Neural cell (in vitro differentiated cells): Measurements from ENCODE around the gene OR8G1. TPM values are rescaled to one million over a fixed set of nuclear protein-coding genes. Genes with fewer than 3 reads are reported as not detected.

Experiments used
- H2AFZ ChIP-seq: fragments of 200-600, 300-800 bp; sonication (generic), shearing (Covaris generic); 2 replicates; pipeline ENCODE4 v1.6.0; 2014; ENCODE audit warnings: low read depth, mild to moderate bottlenecking, antibody characterized with exemption, low read length, moderate library complexity
- H3F3A ChIP-seq: fragments of 200-600 bp; shearing (Covaris generic); 2 replicates; pipeline ENCODE4 v1.6.1; 2016; ENCODE audit warnings: mild to moderate bottlenecking, moderate library complexity, mixed read lengths, antibody characterized with exemption, low read length; ENCODE audit not compliant: insufficient read depth, poor library complexity, severe bottlenecking
- H3K27ac ChIP-seq: fragments of 200-600, 300-800 bp; sonication (generic), shearing (Covaris generic); 2 replicates; pipeline ENCODE4 v1.5.1; 2014; ENCODE audit warnings: mild to moderate bottlenecking, low read length, moderate library complexity
- H3K27me3 ChIP-seq: fragments of 300-800, 200-600 bp; sonication (generic), shearing (Covaris generic); 2 replicates; pipeline ENCODE4 v1.6.0; 2014; ENCODE audit warnings: mild to moderate bottlenecking, low read depth, low read length, moderate library complexity; ENCODE audit not compliant: insufficient read depth
- H3K36me3 ChIP-seq: fragments of 300-800, 200-600 bp; sonication (generic), shearing (Covaris generic); 2 replicates; pipeline ENCODE4 v1.5.1; 2014; ENCODE audit warnings: mild to moderate bottlenecking, antibody characterized with exemption, low read length, moderate library complexity; ENCODE audit not compliant: insufficient read depth
- H3K4me2 ChIP-seq: fragments of 300-800, 200-600 bp; sonication (generic), shearing (Covaris generic); 2 replicates; pipeline ENCODE4 v1.6.0; 2014; ENCODE audit warnings: mild to moderate bottlenecking, low read length
- H3K4me3 ChIP-seq: fragments of 300-800, 200-600 bp; sonication (generic), shearing (Covaris generic); 2 replicates; pipeline ENCODE4 v1.5.1; 2014; ENCODE audit warnings: mild to moderate bottlenecking, low read length, moderate library complexity
- H3K79me2 ChIP-seq: fragments of 200-600 bp; shearing (Covaris generic); replicated peaks from 2 replicates; pipeline ENCODE4 v1.6.0; 2014; ENCODE audit warnings: mild to moderate bottlenecking, low read length, moderate library complexity; ENCODE audit not compliant: insufficient read depth
- H3K9ac ChIP-seq: fragments of 300-800, 200-600 bp; sonication (generic), shearing (Covaris generic); 2 replicates; pipeline ENCODE4 v1.6.1; 2016; ENCODE audit warnings: mild to moderate bottlenecking, low read length, mixed read lengths
- H3K9me2 ChIP-seq: fragments of 200-600 bp; shearing (Covaris generic); 2 replicates; pipeline ENCODE4 v1.6.1; 2016; ENCODE audit warnings: mild to moderate bottlenecking, low read length, mixed read lengths; ENCODE audit not compliant: insufficient read depth
- H3K9me3 ChIP-seq: fragments of 200-600, 300-800 bp; sonication (generic), shearing (Covaris generic); 2 replicates; pipeline ENCODE4 v1.6.1; 2016; ENCODE audit warnings: mild to moderate bottlenecking, mixed run types, low read length, moderate library complexity, mixed read lengths
- H4K20me1 ChIP-seq: fragments of 200-600 bp; shearing (Covaris generic); 2 replicates; pipeline ENCODE4 v1.6.1; 2016; ENCODE audit warnings: mild to moderate bottlenecking, mixed run types; ENCODE audit not compliant: insufficient read depth
- EP300 ChIP-seq: fragments of 450-650 bp; conservative IDR thresholded peaks from 2 replicates; pipeline ENCODE4 v1.6.1; 2014; ENCODE audit warnings: antibody characterized with exemption, mild to moderate bottlenecking, moderate library complexity; ENCODE audit not compliant: poor library complexity, severe bottlenecking
- EZH2 ChIP-seq: fragments of 200-600, 300-800 bp; shearing (Covaris generic), sonication (generic); IDR thresholded peaks from 2 replicates; pipeline ENCODE4 v1.6.1; 2014; ENCODE audit warnings: antibody characterized with exemption, low read length, borderline replicate concordance, mild to moderate bottlenecking; ENCODE audit not compliant: insufficient read depth, poor library complexity, severe bottlenecking
- MXI1 ChIP-seq: fragments of 450-650 bp; conservative IDR thresholded peaks from 2 replicates; pipeline ENCODE4 v1.6.1; 2014; ENCODE audit warnings: antibody characterized with exemption, mild to moderate bottlenecking; ENCODE audit not compliant: poor library complexity, severe bottlenecking
- POLR2AphosphoS5 ChIP-seq: IDR thresholded peaks from 2 replicates; pipeline ENCODE4 v1.6.1; 2012
- RAD21 ChIP-seq: fragments of 450-650 bp; conservative IDR thresholded peaks from 2 replicates; pipeline ENCODE4 v1.6.1; 2014; ENCODE audit warnings: antibody characterized with exemption, mild to moderate bottlenecking, moderate library complexity
- REST ChIP-seq: IDR thresholded peaks from 2 replicates; pipeline ENCODE4 v1.6.1; 2012; ENCODE audit warnings: borderline replicate concordance
- SMC3 ChIP-seq: fragments of 450-650 bp; conservative IDR thresholded peaks from 2 replicates; pipeline ENCODE4 v1.6.1; 2014; ENCODE audit warnings: antibody characterized with exemption, mild to moderate bottlenecking, moderate library complexity; ENCODE audit not compliant: poor library complexity
- TAF1 ChIP-seq: IDR thresholded peaks from 2 replicates; pipeline ENCODE4 v1.6.1; 2012; ENCODE audit warnings: low read depth
- polyA plus RNA-seq: library from polyadenylated mRNA; depleted of rRNA; stranded (reverse); fragments of >200 nt; gene quantifications from 2 replicates; pipeline ENCODE4 v1.2.3, GENCODE V29; 2014
- TF ChIP-seq, protein P1 (sequence below): fragments of 450-650 bp; IDR thresholded peaks from 2 replicates; pipeline ENCODE4 v1.5.1; 2014; ENCODE audit warnings: antibody characterized with exemption, mild to moderate bottlenecking, moderate library complexity; ENCODE audit not compliant: poor library complexity, severe bottlenecking

Gene OR8G1
- polyA plus RNA-seq, 1 donor from 2014 or later, result not detected

GRCh38 chr11:124207102-124207792 is 33.6 kb upstream of the OR8G1 start:
- Histone ChIP-seq H3K9ac (no peak overlapping the region), H3K4me3 (no peak overlapping the region), H3K36me3 (no peaks in the 10 kb centered on the region), H3K4me2 (no peak overlapping the region), H4K20me1 (no peaks in the 10 kb centered on the region), H3K79me2 (no peaks in the 10 kb centered on the region), H3K9me3 (no peaks in the 10 kb centered on the region), H3K27ac (no peak overlapping the region), H3K9me2 (no peaks in the 10 kb centered on the region), H2AFZ (no peak overlapping the region), H3F3A (no peaks in the 10 kb centered on the region), H3K27me3 (no peaks in the 10 kb centered on the region)
- TF ChIP-seq EZH2 (no peak), MXI1 (no peak), EP300 (no peak), REST (no peak), SMC3 (no peak)

GRCh38 chr11:124209824-124210357 is 31.0 kb upstream of the OR8G1 start:
- H3K79me2 ChIP-seq, result no peaks in the 10 kb centered on the region
- no peak overlapping the region for H3K4me3 ChIP-seq
- H3K27ac ChIP-seq, result no peak overlapping the region
- no peak overlapping the region for H3K4me2 ChIP-seq
- no peaks in the 10 kb centered on the region for H3K27me3 ChIP-seq
- TF ChIP-seq SMC3, result no peak
- TF ChIP-seq TAF1, result no peak
- TF ChIP-seq REST, result no peak
- TF ChIP-seq POLR2AphosphoS5, result no peak
- no peak for TF ChIP-seq EZH2
- no peak for TF ChIP-seq MXI1
- TF ChIP-seq EP300, result no peak
- TF ChIP-seq, protein P1, sequence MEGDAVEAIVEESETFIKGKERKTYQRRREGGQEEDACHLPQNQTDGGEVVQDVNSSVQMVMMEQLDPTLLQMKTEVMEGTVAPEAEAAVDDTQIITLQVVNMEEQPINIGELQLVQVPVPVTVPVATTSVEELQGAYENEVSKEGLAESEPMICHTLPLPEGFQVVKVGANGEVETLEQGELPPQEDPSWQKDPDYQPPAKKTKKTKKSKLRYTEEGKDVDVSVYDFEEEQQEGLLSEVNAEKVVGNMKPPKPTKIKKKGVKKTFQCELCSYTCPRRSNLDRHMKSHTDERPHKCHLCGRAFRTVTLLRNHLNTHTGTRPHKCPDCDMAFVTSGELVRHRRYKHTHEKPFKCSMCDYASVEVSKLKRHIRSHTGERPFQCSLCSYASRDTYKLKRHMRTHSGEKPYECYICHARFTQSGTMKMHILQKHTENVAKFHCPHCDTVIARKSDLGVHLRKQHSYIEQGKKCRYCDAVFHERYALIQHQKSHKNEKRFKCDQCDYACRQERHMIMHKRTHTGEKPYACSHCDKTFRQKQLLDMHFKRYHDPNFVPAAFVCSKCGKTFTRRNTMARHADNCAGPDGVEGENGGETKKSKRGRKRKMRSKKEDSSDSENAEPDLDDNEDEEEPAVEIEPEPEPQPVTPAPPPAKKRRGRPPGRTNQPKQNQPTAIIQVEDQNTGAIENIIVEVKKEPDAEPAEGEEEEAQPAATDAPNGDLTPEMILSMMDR, result no peak
- no peak for TF ChIP-seq RAD21
- H3F3A ChIP-seq, result no peaks in the 10 kb centered on the region
- H3K9ac ChIP-seq, result no peak overlapping the region
- H2AFZ ChIP-seq, result no peak overlapping the region
- H3K36me3 ChIP-seq, result no peaks in the 10 kb centered on the region
- H3K9me2 ChIP-seq, result no peaks in the 10 kb centered on the region
- H4K20me1 ChIP-seq, result no peaks in the 10 kb centered on the region
- no peaks in the 10 kb centered on the region for H3K9me3 ChIP-seq
